Psoas muscle (tissue), 8 donors: ENCODE data around the gene GABBR2. TPM values are rescaled to one million over a fixed set of nuclear protein-coding genes. Genes with fewer than 3 reads are reported as not detected.

Experiments
- ATAC-seq, 4 donors: fragments of 200-7000 bp; cut with Tn5 transposase; one replicate each; pipeline ENCODE4 v1.9.1; 2020; ENCODE audit warnings: moderate library complexity in 3 of 4, mild to moderate bottlenecking in 2 of 4
- DNase-seq, 2 donors: peaks; one replicate each; pipeline ENCODE4 v3.0.0-alpha.2; 2020
- H3K27ac ChIP-seq: fragments of 200-600 bp; one replicate; pipeline ENCODE4 v1.8.0; 2022
- H3K27me3 ChIP-seq, 3 donors: fragments of 200-600 bp in 1 of 3; one replicate each; pipeline versions ENCODE4 v1.6.1 to v1.8.0; 2013 to 2022; ENCODE audit warnings: low read length in 2 of 3, mild to moderate bottlenecking in 2 of 3, moderate library complexity in 1 of 3; ENCODE audit not compliant: insufficient read depth in 3 of 3
- H3K36me3 ChIP-seq, 2 donors: fragments of 200-600 bp in 1 of 2; one replicate each; pipeline versions ENCODE4 v1.6.1 to v1.8.0; 2013 to 2022; ENCODE audit warnings: low read depth in 1 of 2, mild to moderate bottlenecking in 1 of 2, moderate library complexity in 1 of 2; ENCODE audit not compliant: insufficient read depth in 1 of 2
- H3K4me1 ChIP-seq: fragments of 200-600 bp; one replicate; pipeline ENCODE4 v1.8.0; 2022
- H3K4me3 ChIP-seq: fragments of 200-600 bp; one replicate; pipeline ENCODE4 v1.8.0; 2022; ENCODE audit warnings: mild to moderate bottlenecking
- H3K9me3 ChIP-seq: fragments of 200-600 bp; one replicate; pipeline ENCODE4 v1.8.0; 2022
- CTCF ChIP-seq: fragments of 200-600 bp; IDR thresholded peaks from one replicate; pipeline ENCODE4 v1.8.0; 2022; ENCODE audit warnings: antibody characterized with exemption
- WGBS, 3 donors: extraction: QIAGEN DNeasy Blood & Tissue Kit; methylation state at CpG; one replicate each; pipeline versions ENCODE4 v1.1.6 to v1.1.7; 2013; 5-methylcytosine and 5-hydroxymethylcytosine counted together
- intact Hi-C, 2 donors: fragments of 100-400 bp; cut with DNase I; formaldehyde crosslinking; loops; one replicate each; pipeline versions ENCODE4 v1.11.0 to v1.14.2; 2022
- polyA plus RNA-seq, 3 donors: library from polyadenylated mRNA; stranded (reverse); fragments of 200-250 nt; gene quantifications; one replicate each; pipeline ENCODE4 v1.2.3, GENCODE V29; 2013
- total RNA-seq, 4 donors: library from RNA; stranded (reverse); fragmentation: NEBNext Ultra II Directional in 2 of 4; extraction: Animal tissue kit (Norgen Biotek cat#: 25700) in 2 of 4; gene quantifications; one replicate each; pipeline versions ENCODE4 v1.2.1 to v1.2.4, GENCODE V29; 2021 to 2023
- donor health status: healthy with polysubstance abuse.
- donor health status: DM: no; HTN: no; CAD: no; lungs with moderate emphysema.
- donor health status: Bipolar disorder and iron deficiency.
- donor health status: healthy.
- donor health status: DM: yes; HTN: yes; CAD: no.
- donor health status: DM: no; HTN: no; CAD: no.
- donor health status: DM: no; HTN: no; CAD: no.
- donor health status: DM: yes; HTN: yes; CAD: no.

The GABBR2 gene
- total and polyA plus RNA-seq, 7 donors, result 0.08 to 0.66 (median 0.38) TPM

GRCh38 chr9:98545021-98545420, 163.7 kb downstream of the GABBR2 start:
- Histone ChIP-seq H3K36me3 (no peaks in the 10 kb centered on the region), H3K4me1 (no peaks in the 10 kb centered on the region), H3K27ac (no peak overlapping the region), H3K4me3 (no peak overlapping the region), H3K27me3 (peaks cover 0 to 3% (median 0%) of the 10 kb centered on the region in 3 donors), H3K9me3 (no peaks in the 10 kb centered on the region)
- TF ChIP-seq CTCF, result no peak
- DNase-seq (no peak), ATAC-seq (no peak)
- WGBS, 3 donors, result 64 to 74% (median 73%) methylated on average over 4 of the region's 4 CpGs
- intact Hi-C loops, result no loop called here

DNA sequence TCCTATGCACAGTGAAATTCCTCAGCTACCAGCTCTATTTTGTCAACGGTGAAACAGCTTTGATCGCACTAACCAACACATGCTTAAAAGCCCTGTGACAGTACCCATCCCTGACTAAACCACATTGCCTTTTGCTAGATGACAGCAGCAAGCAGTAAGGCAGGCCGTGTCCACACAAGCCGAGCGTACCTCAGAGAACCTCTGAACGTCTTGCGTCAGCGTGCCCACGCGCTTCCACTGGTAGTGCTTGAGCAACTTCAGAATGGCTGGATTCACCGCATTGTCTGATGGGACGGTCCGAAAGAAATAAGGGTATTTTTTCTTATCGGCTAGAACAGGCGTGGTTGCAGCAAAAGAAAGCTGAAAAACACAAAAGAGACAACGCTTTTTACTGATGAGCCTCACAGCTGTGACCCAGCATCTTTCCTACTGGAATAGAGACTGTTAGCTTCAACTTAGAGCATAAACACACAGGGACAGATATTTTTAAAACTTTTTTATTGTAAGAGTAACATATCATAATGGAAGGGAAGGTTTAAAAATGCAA, 167.0 kb downstream of the GABBR2 start:
- Histone ChIP-seq H3K27ac (no peak overlapping the region), H3K27me3 (peaks cover 0 to 3% (median 0%) of the 10 kb centered on the region in 3 donors), H3K9me3 (no peaks in the 10 kb centered on the region), H3K36me3 (no peaks in the 10 kb centered on the region), H3K4me3 (no peak overlapping the region), H3K4me1 (no peaks in the 10 kb centered on the region)
- no peak for DNase-seq
- intact Hi-C loops, result no loop called here
- no peak for ATAC-seq
- TF ChIP-seq CTCF, result no peak
- WGBS, 3 donors, result 80 to 85% (median 82%) methylated on average over 16 of the region's 16 CpGs

DNA sequence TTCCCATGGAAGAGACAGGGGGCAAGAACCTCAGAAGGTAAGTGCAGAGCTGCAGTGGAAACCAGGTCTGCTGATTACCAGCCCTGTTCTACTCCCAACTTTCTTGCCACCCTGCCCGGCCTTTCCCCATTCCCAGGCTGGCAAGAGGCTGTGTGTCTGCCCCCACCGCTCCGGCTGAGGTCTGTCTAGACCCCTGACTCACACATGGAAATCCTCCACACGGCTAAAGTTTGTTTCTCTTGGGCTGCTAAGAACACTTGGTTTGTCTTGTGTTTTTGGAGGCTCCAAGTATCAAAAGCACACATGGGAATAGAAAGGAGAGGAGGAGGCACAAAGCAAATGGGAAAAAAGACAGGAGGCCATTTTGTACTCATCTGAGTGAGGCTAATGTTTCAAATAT, 168.3 kb downstream of the GABBR2 start:
- no peaks in the 10 kb centered on the region for H3K4me1 ChIP-seq
- intact Hi-C loops, result no loop called here
- ATAC-seq, result no peak
- no peak overlapping the region for H3K27ac ChIP-seq
- 73 to 84% (median 75%) methylated on average over 4 of the region's 4 CpGs for WGBS, 3 donors
- no peaks in the 10 kb centered on the region for H3K9me3 ChIP-seq
- no peak for TF ChIP-seq CTCF
- H3K27me3 ChIP-seq, result peaks cover 0 to 3% (median 0%) of the 10 kb centered on the region in 3 donors
- no peak overlapping the region for H3K4me3 ChIP-seq
- DNase-seq, result no peak
- no peaks in the 10 kb centered on the region for H3K36me3 ChIP-seq

GRCh38 chr9:98539954-98540353, 168.8 kb downstream of the GABBR2 start:
- Histone ChIP-seq H3K9me3 (no peaks in the 10 kb centered on the region), H3K4me3 (no peak overlapping the region), H3K27me3 (peaks cover 0 to 3% (median 0%) of the 10 kb centered on the region in 3 donors), H3K27ac (no peak overlapping the region), H3K36me3 (no peaks in the 10 kb centered on the region), H3K4me1 (no peaks in the 10 kb centered on the region)
- 75 to 84% (median 82%) methylated on average over 7 of the region's 7 CpGs for WGBS, 3 donors
- TF ChIP-seq CTCF, result no peak
- DNase-seq (no peak), ATAC-seq (no peak)
- intact Hi-C loops, result no loop called here

- no peaks in the 10 kb centered on the region for H3K9me3 ChIP-seq
- DNase-seq (no peak), ATAC-seq (no peak)
- no peaks in the 10 kb centered on the region for H3K4me1 ChIP-seq
- intact Hi-C loops, result no loop called here
- H3K36me3 ChIP-seq, result no peaks in the 10 kb centered on the region
- WGBS, 3 donors, result 22 to 24% (median 22%) methylated on average over 10 of the region's 10 CpGs
- no peak overlapping the region for H3K27ac ChIP-seq
- no peak for TF ChIP-seq CTCF
- no peak overlapping the region for H3K4me3 ChIP-seq
- no peaks in the 10 kb centered on the region for H3K27me3 ChIP-seq
Observed at GRCh38 chr9:98538626-98539031, 170.1 kb downstream of the GABBR2 start.
